Mammary epithelial cell (primary cell): ENCODE measurements around the gene KAT6B.
"Not testable (repeated sequence)": the region's sequence is repeated elsewhere in the genome, so short reads cannot be mapped to it uniquely, and the experiment has no call there.

Experiments
- CTCF ChIP-seq, 2 donors: IDR thresholded peaks in 1 of 2; conservative IDR thresholded peaks in 1 of 2; 2 replicates each; pipeline ENCODE4 v1.5.1; 2011 to 2012; ENCODE audit warnings: inconsistent platforms in 2 of 2, low read length in 2 of 2, mild to moderate bottlenecking in 2 of 2, control low read depth in 1 of 2, low read depth in 1 of 2; ENCODE audit not compliant: insufficient read depth in 1 of 2; ENCODE audit errors: extremely low read depth in 1 of 2
- EZH2 ChIP-seq: IDR thresholded peaks from 2 replicates; pipeline ENCODE4 v1.6.1; 2012; ENCODE audit warnings: low read length, inconsistent platforms, borderline replicate concordance

DNA sequence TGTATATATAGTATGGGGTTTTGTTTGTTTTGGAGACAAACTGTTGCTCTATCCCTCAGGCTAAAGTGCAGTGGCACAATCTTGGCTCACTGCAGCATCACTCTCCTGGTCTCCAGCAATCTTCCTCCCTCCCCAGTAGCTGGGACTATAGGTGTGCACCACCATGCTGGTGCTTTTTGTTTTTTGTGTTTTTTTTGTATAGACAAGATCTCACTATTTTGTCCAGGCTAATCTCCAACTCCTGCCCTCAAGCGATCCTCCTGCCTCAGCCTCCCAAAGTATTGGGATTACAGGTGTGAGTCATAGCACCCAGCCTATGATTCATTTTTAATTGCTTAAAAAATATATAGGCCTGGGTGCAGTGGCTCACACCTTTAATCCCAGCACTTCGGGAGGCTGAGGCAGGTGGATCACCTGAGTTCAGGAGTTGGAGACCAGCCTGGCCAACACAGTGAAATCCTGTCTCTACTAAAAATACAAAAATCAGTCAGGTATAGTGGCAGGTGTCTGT lies 229.6 kb downstream of the KAT6B start:
- not testable (repeated sequence) for TF ChIP-seq CTCF (conservative IDR thresholded peaks at IDR 0.05 in 1 of 2, IDR thresholded peaks at IDR 0.05 in 1 of 2; ENCODE audit: extremely low read depth in 1 of 2, insufficient read depth in 1 of 2, low read depth in 1 of 2, low read length in 2 of 2); EZH2
